Type B pancreatic cell (in vitro differentiated cells): ENCODE measurements around the gene TTLL5. TPM values are rescaled to one million over a fixed set of nuclear protein-coding genes. Genes with fewer than 3 reads are reported as not detected.

Experiments
- DNase-seq: peaks from one replicate; pipeline ENCODE4 v3.0.0; 2021; ENCODE audit warnings: mixed read lengths; ENCODE audit not compliant: unreplicated experiment; ENCODE audit errors: extremely low spot score
- H3K27ac Mint-ChIP-seq: 2 replicates; pipeline ENCODE4 v1.8.0; 2021; ENCODE audit warnings: mild to moderate bottlenecking, mixed read lengths
- H3K27me3 Mint-ChIP-seq: 2 replicates; pipeline ENCODE4 v1.8.0; 2021; ENCODE audit warnings: mixed read lengths
- H3K36me3 Mint-ChIP-seq: 2 replicates; pipeline ENCODE4 v1.8.0; 2021; ENCODE audit warnings: mixed read lengths
- H3K4me1 Mint-ChIP-seq: one replicate; pipeline ENCODE4 v1.8.0; 2021; ENCODE audit warnings: mixed read lengths; ENCODE audit not compliant: unreplicated experiment
- H3K4me3 Mint-ChIP-seq: 2 replicates; pipeline ENCODE4 v1.8.0; 2021; ENCODE audit warnings: mild to moderate bottlenecking, mixed read lengths
- H3K9me3 Mint-ChIP-seq: 2 replicates; pipeline ENCODE4 v1.8.0; 2021; ENCODE audit warnings: mixed read lengths
- total RNA-seq: library from RNA; stranded (reverse); gene quantifications from 2 replicates; pipeline ENCODE4 v1.2.1, GENCODE V29; 2021; ENCODE audit warnings: low replicate concordance
- TF ChIP-seq, protein P1 (sequence below): fragments of 200-600 bp; sonication (generic); conservative IDR thresholded peaks from 2 replicates; pipeline ENCODE4 v1.5.0; 2021; ENCODE audit warnings: antibody characterized with exemption, mild to moderate bottlenecking

Gene TTLL5
- total RNA-seq, 1 donor from 2014 or later, result 44.7 TPM

DNA sequence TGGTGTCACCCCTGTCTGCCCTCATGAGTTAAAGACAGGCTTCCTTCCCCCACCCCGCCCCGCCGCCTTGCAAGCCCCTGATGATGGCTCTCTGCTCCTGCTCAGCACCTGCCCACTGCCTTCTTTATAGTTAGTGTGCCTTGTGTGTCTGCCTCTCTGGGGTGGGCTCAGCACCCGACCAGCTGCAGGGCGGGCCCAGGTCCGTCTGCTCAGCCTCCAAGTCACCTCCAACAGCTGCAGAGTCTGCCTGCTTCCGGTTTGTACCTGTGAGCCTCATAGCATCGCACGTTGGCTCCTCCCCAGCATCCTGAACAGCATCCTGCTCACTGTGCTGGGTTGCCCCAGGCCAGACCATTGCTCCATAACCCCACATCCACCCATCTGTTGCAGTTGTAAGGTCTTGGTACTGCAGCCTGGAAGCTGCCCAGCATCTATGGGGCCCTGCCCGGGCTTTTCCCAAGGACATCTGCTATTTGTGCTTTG is 317.2 kb downstream of the TTLL5 start:
- Mint-ChIP-seq H3K27ac (peak overlapping the region; percentile 50), H3K9me3 (no peaks in the 10 kb centered on the region), H3K4me1 (peaks cover 63% of the 10 kb centered on the region), H3K27me3 (peaks cover 3% of the 10 kb centered on the region), H3K4me3 (peak overlapping the region; percentile 59), H3K36me3 (peaks cover 4% of the 10 kb centered on the region)
- TF ChIP-seq, protein P1, sequence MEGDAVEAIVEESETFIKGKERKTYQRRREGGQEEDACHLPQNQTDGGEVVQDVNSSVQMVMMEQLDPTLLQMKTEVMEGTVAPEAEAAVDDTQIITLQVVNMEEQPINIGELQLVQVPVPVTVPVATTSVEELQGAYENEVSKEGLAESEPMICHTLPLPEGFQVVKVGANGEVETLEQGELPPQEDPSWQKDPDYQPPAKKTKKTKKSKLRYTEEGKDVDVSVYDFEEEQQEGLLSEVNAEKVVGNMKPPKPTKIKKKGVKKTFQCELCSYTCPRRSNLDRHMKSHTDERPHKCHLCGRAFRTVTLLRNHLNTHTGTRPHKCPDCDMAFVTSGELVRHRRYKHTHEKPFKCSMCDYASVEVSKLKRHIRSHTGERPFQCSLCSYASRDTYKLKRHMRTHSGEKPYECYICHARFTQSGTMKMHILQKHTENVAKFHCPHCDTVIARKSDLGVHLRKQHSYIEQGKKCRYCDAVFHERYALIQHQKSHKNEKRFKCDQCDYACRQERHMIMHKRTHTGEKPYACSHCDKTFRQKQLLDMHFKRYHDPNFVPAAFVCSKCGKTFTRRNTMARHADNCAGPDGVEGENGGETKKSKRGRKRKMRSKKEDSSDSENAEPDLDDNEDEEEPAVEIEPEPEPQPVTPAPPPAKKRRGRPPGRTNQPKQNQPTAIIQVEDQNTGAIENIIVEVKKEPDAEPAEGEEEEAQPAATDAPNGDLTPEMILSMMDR, result no peak
- DNase-seq, result no peak

DNA sequence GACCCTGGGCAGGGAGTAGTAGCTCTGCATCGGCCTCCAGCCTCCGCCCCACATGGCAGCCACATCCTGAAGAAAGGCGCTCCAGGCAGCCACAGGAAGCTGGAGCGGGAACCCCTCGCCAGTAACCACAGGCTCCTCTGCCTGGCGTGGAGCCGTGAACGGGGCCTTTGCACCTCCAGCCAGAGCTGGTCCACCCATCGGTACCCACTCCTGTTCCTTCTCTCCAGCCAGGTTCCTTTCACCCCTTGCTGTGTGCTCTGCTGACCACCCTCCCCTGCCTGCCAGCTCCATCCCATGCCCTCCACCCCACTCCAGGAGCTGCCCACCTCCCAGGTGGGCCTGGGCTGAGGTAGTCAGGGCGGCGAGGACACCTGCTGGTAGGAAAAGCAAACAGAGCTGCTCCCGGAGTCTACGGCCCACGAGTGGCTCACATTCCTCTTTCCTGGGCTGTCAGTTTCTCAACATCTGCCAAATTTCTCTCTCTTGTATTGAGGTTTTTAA is 318.1 kb downstream of the TTLL5 start:
- peaks cover 62% of the 10 kb centered on the region for H3K4me1 Mint-ChIP-seq
- no peak for DNase-seq
- H3K36me3 Mint-ChIP-seq, result peaks cover 4% of the 10 kb centered on the region

DNA sequence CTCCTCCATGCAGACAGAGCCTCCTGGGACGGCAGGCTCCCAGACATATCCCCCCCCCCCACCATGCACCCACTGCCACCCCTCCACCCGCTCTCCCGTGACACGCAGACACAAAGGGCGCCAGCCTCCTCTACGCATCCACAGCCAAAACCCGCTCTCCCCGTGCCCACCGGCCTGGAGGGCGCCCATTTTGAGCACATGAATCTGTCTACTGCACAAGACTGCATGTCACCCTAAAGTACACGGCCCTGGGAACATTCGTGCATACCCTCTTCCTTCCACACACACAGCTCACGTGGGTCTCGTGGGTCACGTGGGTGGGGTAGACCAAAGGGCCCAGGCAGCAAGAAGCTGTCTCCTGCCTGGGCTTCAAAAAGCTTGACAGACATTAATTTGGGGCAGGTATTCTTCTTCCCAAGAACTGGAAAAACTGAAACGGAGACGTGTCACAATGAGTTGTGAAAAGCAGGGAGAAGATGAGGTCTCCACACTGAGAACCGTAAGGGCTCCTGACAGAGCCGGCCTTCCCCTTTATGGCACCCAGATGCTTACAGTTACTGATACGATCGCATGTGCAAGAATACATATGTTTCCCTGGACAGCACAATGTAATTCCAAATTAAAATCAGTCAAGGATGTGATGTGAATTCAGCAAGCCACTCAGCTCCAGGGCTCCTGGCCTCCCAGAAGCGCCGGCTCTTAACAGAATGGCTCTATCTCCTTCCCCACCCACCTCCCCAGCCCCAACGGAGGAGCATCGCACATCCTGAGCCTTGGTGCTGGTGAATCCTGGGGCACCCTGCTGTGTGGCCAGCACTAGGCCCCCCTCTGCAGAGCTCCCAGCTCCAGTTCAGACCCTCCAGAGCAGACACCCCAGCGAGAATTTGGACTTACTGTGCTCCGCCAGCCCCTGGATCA is 318.9 kb downstream of the TTLL5 start:
- Mint-ChIP-seq H3K4me3 (peak overlapping the region; percentile 95), H3K36me3 (peaks cover 4% of the 10 kb centered on the region), H3K4me1 (peaks cover 62% of the 10 kb centered on the region), H3K27me3 (peaks cover 3% of the 10 kb centered on the region), H3K27ac (peak overlapping the region; percentile 56), H3K9me3 (no peaks in the 10 kb centered on the region)
- DNase-seq, result no peak
- TF ChIP-seq, protein P1, result no peak

More for the DNA sequence above, 318.1 kb downstream of the TTLL5 start:
- Mint-ChIP-seq H3K27me3 (peaks cover 3% of the 10 kb centered on the region), H3K27ac (no peak overlapping the region), H3K9me3 (no peaks in the 10 kb centered on the region), H3K4me3 (peak overlapping the region; percentile 95)
- TF ChIP-seq, protein P1, result peak; percentile 69

DNA sequence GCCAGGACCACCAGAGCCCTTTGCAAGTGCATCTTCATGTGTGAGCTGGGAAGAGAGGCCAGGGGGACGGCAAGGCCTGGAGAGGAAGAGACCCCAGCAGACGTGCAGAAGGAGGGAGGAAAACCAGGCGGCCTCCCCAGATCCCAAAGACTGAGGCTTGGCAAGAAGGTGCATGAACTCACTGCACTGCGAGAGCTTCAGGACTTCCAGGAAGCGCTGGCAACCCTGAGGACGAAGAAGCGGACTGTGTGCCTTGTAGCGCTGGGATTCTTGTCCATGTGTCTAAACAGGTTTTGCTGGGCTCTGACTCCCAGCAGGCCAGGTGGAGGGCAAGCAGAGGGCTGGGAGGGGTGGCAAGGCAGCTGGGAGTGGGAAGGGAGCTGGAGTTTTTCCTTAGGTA is 319.8 kb downstream of the TTLL5 start:
- peaks cover 61% of the 10 kb centered on the region for H3K4me1 Mint-ChIP-seq
- no peak for DNase-seq
- peaks cover 3% of the 10 kb centered on the region for H3K27me3 Mint-ChIP-seq
- H3K36me3 Mint-ChIP-seq, result peaks cover 4% of the 10 kb centered on the region
- peak overlapping the region; percentile 95 for H3K4me3 Mint-ChIP-seq
- H3K27ac Mint-ChIP-seq, result peak overlapping the region; percentile 96
- TF ChIP-seq, protein P1, result no peak
- no peaks in the 10 kb centered on the region for H3K9me3 Mint-ChIP-seq

DNA sequence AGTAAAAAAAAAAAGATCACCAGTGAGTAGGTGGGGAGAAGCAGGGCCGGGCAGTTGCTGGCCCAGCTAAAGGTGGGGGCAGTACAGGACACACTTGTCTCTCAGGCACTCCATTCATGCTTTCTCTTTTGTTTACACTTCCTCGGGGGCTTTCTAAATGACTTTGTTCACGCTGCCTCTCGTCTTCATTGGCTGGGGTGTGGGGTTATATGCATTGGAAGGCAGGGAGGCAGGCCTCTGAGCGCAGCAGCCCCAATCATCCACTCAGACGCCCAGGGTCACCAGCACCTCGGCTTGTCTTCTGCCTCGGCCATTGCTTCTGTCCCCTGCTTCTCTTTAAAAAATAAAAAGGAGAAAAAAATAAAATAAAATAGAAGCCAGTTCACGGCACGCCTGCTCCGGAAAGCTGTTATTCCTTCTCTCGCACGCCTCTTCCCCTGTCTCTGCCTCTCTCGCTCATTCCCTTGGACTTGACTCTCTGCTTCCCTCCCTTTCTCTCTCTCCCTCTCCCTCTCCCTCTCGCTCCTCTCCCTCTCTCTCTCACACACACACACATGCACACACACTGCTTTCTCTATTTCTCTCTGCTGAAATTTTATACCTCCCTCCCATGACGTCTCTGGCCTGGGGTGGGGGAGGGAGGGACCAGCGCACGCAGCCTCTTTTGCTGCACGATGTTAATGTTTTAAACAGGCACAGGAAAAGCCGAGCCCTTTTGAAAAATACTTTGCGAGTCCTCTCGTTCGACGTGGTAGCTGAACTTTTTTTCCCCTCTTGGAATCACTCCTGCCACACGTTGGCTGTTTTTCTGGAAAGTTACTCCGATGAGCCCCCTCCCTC is 320.6 kb downstream of the TTLL5 start, which contains the start of gene TGFB3:
Gene TGFB3, minus strand, starts transcription at position 570 of the 840 bp plus-strand sequence. CDS start 1,102 bp downstream, outside the sequence.
- Mint-ChIP-seq H3K36me3 (peaks cover 1% of the 10 kb centered on the region), H3K4me1 (peaks cover 65% of the 10 kb centered on the region), H3K27me3 (peaks cover 3% of the 10 kb centered on the region), H3K27ac (peak within 1 kb of the TSS; percentile 96), H3K4me3 (peak within 1 kb of the TSS; percentile 96), H3K9me3 (no peaks in the 10 kb centered on the region)
- DNase-seq, result no peak
- TF ChIP-seq, protein P1, result no peak
